Progenitor cell of endocrine pancreas (in vitro differentiated cells): ENCODE results near the gene SMIM26. TPM values are rescaled to one million over a fixed set of nuclear protein-coding genes. Genes with fewer than 3 reads are reported as not detected.

Experiments
- DNase-seq: peaks from one replicate; pipeline ENCODE4 v3.0.0; 2021; ENCODE audit warnings: low spot score; ENCODE audit not compliant: unreplicated experiment
- H3K27ac Mint-ChIP-seq: 2 replicates; pipeline ENCODE4 v1.8.0; 2021; ENCODE audit warnings: mild to moderate bottlenecking, moderate library complexity, mixed read lengths
- H3K27me3 Mint-ChIP-seq: 2 replicates; pipeline ENCODE4 v1.8.0; 2021; ENCODE audit warnings: mixed read lengths
- H3K36me3 Mint-ChIP-seq: 2 replicates; pipeline ENCODE4 v1.8.0; 2022; ENCODE audit warnings: mixed read lengths; ENCODE audit not compliant: insufficient read depth
- H3K4me1 Mint-ChIP-seq: 2 replicates; pipeline ENCODE4 v1.8.0; 2021; ENCODE audit warnings: low read depth, mixed read lengths
- H3K4me3 Mint-ChIP-seq: 2 replicates; pipeline ENCODE4 v1.8.0; 2021; ENCODE audit warnings: low read depth, mild to moderate bottlenecking, moderate library complexity, mixed read lengths
- H3K9me3 Mint-ChIP-seq: 2 replicates; pipeline ENCODE4 v1.8.0; 2021; ENCODE audit warnings: low read depth, mixed read lengths
- CTCF ChIP-seq: fragments of 200-600 bp; sonication (generic); IDR thresholded peaks from one replicate; pipeline ENCODE4 v1.5.0; 2021; ENCODE audit warnings: antibody characterized with exemption, mild to moderate bottlenecking; ENCODE audit not compliant: unreplicated experiment
- total RNA-seq: library from RNA; stranded (reverse); gene quantifications from 2 replicates; pipeline ENCODE4 v1.2.1, GENCODE V29; 2021

Gene SMIM26
- total RNA-seq, 1 donor from 2014 or later, result 61.0 TPM

DNA sequence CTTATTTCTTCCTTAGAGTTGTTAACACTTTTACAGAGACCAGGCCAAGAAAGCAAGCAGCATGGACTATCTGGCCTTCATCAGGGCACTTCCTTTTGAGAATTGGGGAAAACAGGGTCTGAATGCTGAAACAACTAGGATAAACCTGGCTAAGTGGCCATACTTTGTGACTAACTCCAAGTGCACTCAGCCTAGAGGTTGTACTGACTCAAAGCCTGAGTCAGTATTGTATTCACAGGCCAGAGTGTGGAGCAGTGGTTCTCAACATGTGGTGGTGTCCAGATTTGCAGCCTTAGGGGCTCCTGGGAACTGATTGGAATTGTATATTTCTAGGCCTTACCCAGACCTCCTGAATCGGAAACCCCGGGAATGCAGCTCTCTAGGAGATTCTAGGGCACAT is 39.4 kb upstream of the SMIM26 start:
- no peak for TF ChIP-seq CTCF
- DNase-seq, result no peak
- H3K4me3 Mint-ChIP-seq, result no peak overlapping the region
- no peaks in the 10 kb centered on the region for H3K9me3 Mint-ChIP-seq
- H3K36me3 Mint-ChIP-seq, result peaks cover 34% of the 10 kb centered on the region
- no peaks in the 10 kb centered on the region for H3K27me3 Mint-ChIP-seq
- H3K27ac Mint-ChIP-seq, result no peak overlapping the region
- H3K4me1 Mint-ChIP-seq, result no peaks in the 10 kb centered on the region

GRCh38 chr20:18529041-18529440 is 38.2 kb upstream of the SMIM26 start:
- H3K4me3 Mint-ChIP-seq, result no peak overlapping the region
- no peaks in the 10 kb centered on the region for H3K9me3 Mint-ChIP-seq
- peaks cover 39% of the 10 kb centered on the region for H3K36me3 Mint-ChIP-seq
- DNase-seq, result no peak
- TF ChIP-seq CTCF, result no peak
- no peaks in the 10 kb centered on the region for H3K4me1 Mint-ChIP-seq
- no peaks in the 10 kb centered on the region for H3K27me3 Mint-ChIP-seq
- no peak overlapping the region for H3K27ac Mint-ChIP-seq

GRCh38 chr20:18532626-18533025 is 34.6 kb upstream of the SMIM26 start:
- Mint-ChIP-seq H3K27ac (no peak overlapping the region), H3K9me3 (no peaks in the 10 kb centered on the region), H3K36me3 (peaks cover 42% of the 10 kb centered on the region), H3K27me3 (no peaks in the 10 kb centered on the region), H3K4me3 (no peak overlapping the region), H3K4me1 (no peaks in the 10 kb centered on the region)
- no peak for DNase-seq
- no peak for TF ChIP-seq CTCF

- TF ChIP-seq CTCF, result no peak
Measured at GRCh38 chr20:18533491-18533890, 33.7 kb upstream of the SMIM26 start.

DNA sequence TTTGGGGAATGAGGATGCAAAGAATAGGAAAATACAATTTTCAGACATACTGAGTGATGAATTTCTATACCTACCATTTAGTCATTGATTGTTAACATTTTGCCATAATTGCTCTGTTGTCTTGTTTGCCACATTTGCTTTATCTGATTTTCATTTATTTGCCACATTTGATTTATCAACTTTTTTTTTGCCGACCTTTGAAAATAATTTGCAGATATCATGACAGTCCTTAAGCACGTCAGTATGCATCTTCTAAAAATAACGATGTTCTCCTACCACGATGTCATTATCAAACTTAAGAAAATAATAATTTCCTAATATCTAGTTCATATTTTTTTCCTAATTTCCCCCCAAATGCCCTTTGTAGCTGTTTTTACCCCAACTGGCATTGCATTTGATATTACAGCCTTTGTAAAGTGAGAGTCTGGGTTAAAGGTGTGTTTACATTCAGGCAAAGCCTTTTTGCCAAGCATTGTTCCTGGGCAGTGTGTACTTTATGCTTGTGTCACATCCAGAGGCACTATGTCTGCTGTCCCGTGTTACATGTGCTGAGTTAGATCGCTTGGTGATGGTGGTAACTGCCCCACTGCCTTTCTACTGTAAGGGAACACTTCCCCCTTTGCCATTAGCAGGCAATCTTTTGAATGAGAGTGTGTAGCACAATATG is 33.1 kb upstream of the SMIM26 start:
- DNase-seq, result no peak
- H3K4me1 Mint-ChIP-seq, result no peaks in the 10 kb centered on the region
- peaks cover 39% of the 10 kb centered on the region for H3K36me3 Mint-ChIP-seq
- TF ChIP-seq CTCF, result no peak
- H3K27me3 Mint-ChIP-seq, result no peaks in the 10 kb centered on the region
- no peaks in the 10 kb centered on the region for H3K9me3 Mint-ChIP-seq
- no peak overlapping the region for H3K4me3 Mint-ChIP-seq
- no peak overlapping the region for H3K27ac Mint-ChIP-seq

More at GRCh38 chr20:18533491-18533890, 33.7 kb upstream of the SMIM26 start:
- H3K9me3 Mint-ChIP-seq, result no peaks in the 10 kb centered on the region
- DNase-seq, result no peak
- H3K27me3 Mint-ChIP-seq, result no peaks in the 10 kb centered on the region
- H3K36me3 Mint-ChIP-seq, result peaks cover 42% of the 10 kb centered on the region
- no peaks in the 10 kb centered on the region for H3K4me1 Mint-ChIP-seq
- H3K4me3 Mint-ChIP-seq, result no peak overlapping the region
- no peak overlapping the region for H3K27ac Mint-ChIP-seq
